Adrenal gland (tissue), 19 donors: Measurements from ENCODE around the gene GPR85. TPM values are rescaled to one million over a fixed set of nuclear protein-coding genes. Genes with fewer than 3 reads are reported as not detected.

Experiments used
- DNase-seq, 7 donors: peaks; one replicate each; pipeline ENCODE4 v3.0.0-alpha.2; 2019 to 2020
- H3K27ac ChIP-seq, 5 donors: fragments of 200-600 bp; sonication (generic) in 4 of 5; 1 replicate in 3 of 5; 2 replicates in 2 of 5; pipeline versions ENCODE4 v1.5.1 to v1.8.0; 2016 to 2020; ENCODE audit warnings: mild to moderate bottlenecking in 1 of 5
- H3K27me3 ChIP-seq: fragments of 200-600 bp; 2 replicates; pipeline ENCODE4 v1.8.0; 2021
- H3K36me3 ChIP-seq, 2 donors: fragments of 200-600 bp; replicated peaks in 1 of 2; 1 replicate in 1 of 2; 2 replicates in 1 of 2; pipeline versions ENCODE4 v1.5.1 to v1.8.0; 2018 to 2022
- H3K4me1 ChIP-seq, 2 donors: fragments of 200-600 bp; replicated peaks in 1 of 2; 1 replicate in 1 of 2; 2 replicates in 1 of 2; pipeline versions ENCODE4 v1.5.1 to v1.8.0; 2018 to 2021
- H3K4me3 ChIP-seq, 4 donors: fragments of 200-600 bp; sonication (generic) in 3 of 4; one replicate each; pipeline ENCODE4 v1.5.1; 2016 to 2018
- H3K9me3 ChIP-seq, 3 donors: fragments of 200-600 bp; sonication (generic) in 1 of 3; replicated peaks in 1 of 3; 1 replicate in 2 of 3; 2 replicates in 1 of 3; pipeline versions ENCODE4 v1.5.1 to v1.8.0; 2016 to 2021
- CTCF ChIP-seq, 6 experiments: fragments of 450-650 bp in 4 of 6; fragments of 200-600 bp in 2 of 6; sonication (generic) in 1 of 6; IDR thresholded peaks; 1 replicate in 5 of 6; 2 replicates in 1 of 6; pipeline versions ENCODE4 v1.5.1 to v1.8.0; 2016 to 2021; ENCODE audit warnings: antibody characterized with exemption in 6 of 6, mild to moderate bottlenecking in 2 of 6, moderate library complexity in 1 of 6
- POLR2A ChIP-seq, 2 donors: fragments of 450-650 bp; IDR thresholded peaks; one replicate each; pipeline ENCODE4 v1.6.1; 2017; ENCODE audit warnings: antibody characterized with exemption in 2 of 2, mild to moderate bottlenecking in 2 of 2, moderate library complexity in 1 of 2
- WGBS, 4 donors: extraction: QIAGEN DNeasy Blood & Tissue Kit in 2 of 4; methylation state at CpG; one replicate each; pipeline versions ENCODE4 v1.1.5 to v1.1.7; 2013 to 2017; 5-methylcytosine and 5-hydroxymethylcytosine counted together
- intact Hi-C, 2 donors: fragments of 100-400 bp; cut with DNase I; formaldehyde crosslinking; loops; one replicate each; pipeline versions ENCODE4 v1.14.1 to v1.15.0; 2022 to 2023
- long read RNA-seq, 10 donors: library from polyadenylated mRNA in 3 of 10; unstranded in 2 of 10; stranded (forward) in 1 of 10; transcript quantifications; one replicate each; pipeline ENCODE4 v2.0.0 and lab custom pipeline, GENCODE V29; 2021 to 2026
- polyA plus RNA-seq, 3 donors: library from polyadenylated mRNA; stranded (reverse); fragments of 200-250 nt in 2 of 3; fragments of 350-450 nt in 1 of 3; fragmentation: Illumina TruSeq in 1 of 3; extraction: RNeasy Lipid Tissue Mini Kit (QIAGEN cat#74804) in 1 of 3; gene quantifications; one replicate each; pipeline ENCODE4 v1.2.3, GENCODE V29; 2013 to 2014
- total RNA-seq, 9 donors: library from RNA; depleted of rRNA in 4 of 9; stranded (reverse); fragments of >200 nt in 4 of 9; fragments of 120-200 nt in 1 of 9; fragmentation: NEBNext Ultra II Directional in 1 of 9; extraction: Animal tissue kit (Norgen Biotek cat#: 25700) in 1 of 9; gene quantifications; one replicate each; pipeline versions ENCODE4 v1.1.0 to v1.2.4, GENCODE V29; 2013 to 2023
- donor health status: healthy with polysubstance abuse.
- donor health status: Bipolar disorder and iron deficiency.
- donor health status: DM: yes; HTN: yes; CAD: no.
- donor health status: DM: no; HTN: no; CAD: no.
- donor health status: DM: no; HTN: no; CAD: no.
- donor health status: DM: yes; HTN: yes; CAD: no.

The GPR85 gene
- total RNA-seq: 1 to 10 TPM in 4 of 9 donors, under 1 TPM in 4, not detected in 1; 0.46 to 1.6 (median 0.95) TPM
- polyA plus RNA-seq: 1 to 10 TPM; 1.1 to 2.3 (median 1.7) TPM
- long read RNA-seq, donor 1: 0 reads
- long read RNA-seq, donor 2: 0 reads
- long read RNA-seq, donor 3: 0 reads
- long read RNA-seq, donor 4, partial matches to known transcripts: 0 of 1 reads
- long read RNA-seq, donor 4, other reads (novel, unspliced or antisense): 0 of 1 reads
- long read RNA-seq, donor 5, partial matches to known transcripts: 0 of 1 reads
- long read RNA-seq, donor 5, other reads (novel, unspliced or antisense): 1 of 1 reads
- long read RNA-seq, donor 6: 0 reads
- long read RNA-seq, donor 7: 0 reads
- long read RNA-seq, donor 8: 0 reads
- long read RNA-seq, donor 9: 0 reads
- long read RNA-seq, donor 10: 0 reads

GRCh38 chr7:113086431-113086888 is at the start of gene GPR85:
GPR85 (minus strand) TSS chr7:113086827; CDS start chr7:113084721, 2,106 bp downstream.
- WGBS, 4 donors: 0 to 1% (median 1%) methylated on average over 8 to 29 of the region's 29 CpGs
- DNase-seq: peak; percentile 18 to 61 (median 31)
- peak within 1 kb of the TSS in 1 of 4 donors; percentile 49 for H3K4me3 ChIP-seq
- peak within 1 kb of the TSS in 1 of 5 donors; percentile 34 for H3K27ac ChIP-seq
- no peaks in the 10 kb centered on the region for H3K9me3 ChIP-seq
- peaks cover 0 to 10% of the 10 kb centered on the region in 2 donors for H3K4me1 ChIP-seq
- no peaks in the 10 kb centered on the region for H3K36me3 ChIP-seq
- peaks cover 8% of the 10 kb centered on the region for H3K27me3 ChIP-seq
- TF ChIP-seq POLR2A (IDR thresholded peaks at IDR 0.05) (no peak), CTCF (IDR thresholded peaks at IDR 0.05) (no peak)
- intact Hi-C loops: no loop called here

- no peaks in the 10 kb centered on the region for H3K9me3 ChIP-seq
- intact Hi-C loops: no loop called here
- H3K27me3 ChIP-seq: no peaks in the 10 kb centered on the region
- no peak overlapping the region for H3K4me3 ChIP-seq
- no peak overlapping the region for H3K27ac ChIP-seq
- TF ChIP-seq POLR2A (IDR thresholded peaks at IDR 0.05) (no peak), CTCF (IDR thresholded peaks at IDR 0.05) (no peak)
- WGBS, 4 donors: 76 to 83% (median 81%) methylated on average over 1 of the region's 1 CpG
- DNase-seq: no peak
- no peaks in the 10 kb centered on the region for H3K36me3 ChIP-seq
- no peaks in the 10 kb centered on the region for H3K4me1 ChIP-seq
Observed at GRCh38 chr7:113134025-113134424, 47.4 kb upstream of the GPR85 start.

GRCh38 chr7:113131367-113131766 is 44.7 kb upstream of the GPR85 start:
- Histone ChIP-seq H3K4me1 (no peaks in the 10 kb centered on the region), H3K4me3 (no peak overlapping the region), H3K27ac (no peak overlapping the region), H3K36me3 (no peaks in the 10 kb centered on the region), H3K9me3 (no peaks in the 10 kb centered on the region), H3K27me3 (no peaks in the 10 kb centered on the region)
- TF ChIP-seq CTCF (IDR thresholded peaks at IDR 0.05) (no peak), POLR2A (IDR thresholded peaks at IDR 0.05) (no peak)
- DNase-seq: no peak
- intact Hi-C loops: no loop called here
- WGBS, 4 donors: 68 to 88% (median 77%) methylated on average over 2 of the region's 2 CpGs

GRCh38 chr7:113128031-113128430 is 41.4 kb upstream of the GPR85 start:
- intact Hi-C loops: no loop called here
- no peaks in the 10 kb centered on the region for H3K27me3 ChIP-seq
- no peaks in the 10 kb centered on the region for H3K4me1 ChIP-seq
- no peak overlapping the region for H3K27ac ChIP-seq
- WGBS, 4 donors: 90 to 100% (median 97%) methylated on average over 1 of the region's 1 CpG
- H3K4me3 ChIP-seq: no peak overlapping the region
- no peaks in the 10 kb centered on the region for H3K36me3 ChIP-seq
- H3K9me3 ChIP-seq: no peaks in the 10 kb centered on the region
- DNase-seq: no peak
- TF ChIP-seq POLR2A (IDR thresholded peaks at IDR 0.05) (no peak), CTCF (IDR thresholded peaks at IDR 0.05) (no peak)
